H9 (cell line): ENCODE measurements around the gene GGCX. TPM values are rescaled to one million over a fixed set of nuclear protein-coding genes. Genes with fewer than 3 reads are reported as not detected.

ENCODE experiments used
- DNase-seq: peaks from one replicate; pipeline ENCODE4 v3.0.0-alpha.2; 2017
- H2AFZ ChIP-seq: one replicate; pipeline ENCODE4 v1.6.1; 2013; ENCODE audit warnings: mild to moderate bottlenecking, low read length, control low read depth, moderate library complexity
- H2AK5ac ChIP-seq: 2 replicates; pipeline ENCODE4 v1.6.1; 2013; ENCODE audit warnings: low read length, control low read depth, mixed read lengths; ENCODE audit not compliant: insufficient read length
- H2BK120ac ChIP-seq: one replicate; pipeline ENCODE4 v1.6.1; 2013; ENCODE audit warnings: low read depth, mild to moderate bottlenecking, low read length, control low read depth, inconsistent platforms; ENCODE audit not compliant: poor library complexity, severe bottlenecking
- H2BK12ac ChIP-seq: 2 replicates; pipeline ENCODE4 v1.6.1; 2013; ENCODE audit warnings: low read length, control low read depth, mixed read lengths, low read depth; ENCODE audit not compliant: insufficient read length
- H2BK15ac ChIP-seq: 2 replicates; pipeline ENCODE4 v1.6.1; 2013; ENCODE audit warnings: low read depth, low read length, control low read depth
- H2BK20ac ChIP-seq: one replicate; pipeline ENCODE4 v1.6.1; 2013; ENCODE audit warnings: low read depth, mild to moderate bottlenecking, low read length, control low read depth, inconsistent platforms; ENCODE audit not compliant: poor library complexity, severe bottlenecking
- H2BK5ac ChIP-seq: 2 replicates; pipeline ENCODE4 v1.6.1; 2013; ENCODE audit warnings: low read length, control low read depth, mixed read lengths; ENCODE audit not compliant: insufficient read length
- H3K14ac ChIP-seq: 2 replicates; pipeline ENCODE4 v1.6.1; 2013; ENCODE audit warnings: low read length, control low read depth; ENCODE audit not compliant: insufficient read depth
- H3K18ac ChIP-seq: 2 replicates; pipeline ENCODE4 v1.6.1; 2013; ENCODE audit warnings: low read depth, mild to moderate bottlenecking, mixed read lengths, low read length, control low read depth; ENCODE audit not compliant: insufficient read length
- H3K23ac ChIP-seq: 2 replicates; pipeline ENCODE4 v1.6.1; 2013; ENCODE audit warnings: low read length, control low read depth, mixed read lengths, low read depth; ENCODE audit not compliant: insufficient read length
- H3K23me2 ChIP-seq: 2 replicates; pipeline ENCODE4 v1.6.1; 2013; ENCODE audit warnings: low read depth, mild to moderate bottlenecking, mixed read lengths, low read length, control low read depth; ENCODE audit not compliant: insufficient read length, poor library complexity, severe bottlenecking
- H3K27ac ChIP-seq: 2 replicates; pipeline ENCODE4 v1.5.1; 2013; ENCODE audit warnings: low read length, control low read depth, mixed read lengths, low read depth; ENCODE audit not compliant: insufficient read length
- H3K27me3 ChIP-seq: 2 replicates; pipeline ENCODE4 v1.6.1; 2013; ENCODE audit warnings: low read length, control low read depth, inconsistent platforms; ENCODE audit not compliant: insufficient read depth
- H3K4ac ChIP-seq: 2 replicates; pipeline ENCODE4 v1.6.1; 2013; ENCODE audit warnings: low read depth, mild to moderate bottlenecking, control low read depth, inconsistent platforms, low read length, moderate library complexity
- H3K4me1 ChIP-seq: 2 replicates; pipeline ENCODE4 v1.6.1; 2013; ENCODE audit warnings: low read length, control low read depth, inconsistent platforms; ENCODE audit not compliant: insufficient read depth
- H3K4me2 ChIP-seq: 2 replicates; pipeline ENCODE4 v1.6.1; 2013; ENCODE audit warnings: low read length, control low read depth, mixed read lengths; ENCODE audit not compliant: insufficient read length, insufficient read depth
- H3K56ac ChIP-seq: 2 replicates; pipeline ENCODE4 v1.6.1; 2013; ENCODE audit warnings: low read depth, mild to moderate bottlenecking, mixed read lengths, low read length, control low read depth; ENCODE audit not compliant: insufficient read length
- H3K79me1 ChIP-seq: 2 replicates; pipeline ENCODE4 v1.6.1; 2013; ENCODE audit warnings: low read depth, mild to moderate bottlenecking, moderate library complexity, low read length, control low read depth, inconsistent platforms; ENCODE audit not compliant: insufficient read depth, poor library complexity, severe bottlenecking
- H3K79me2 ChIP-seq: 2 replicates; pipeline ENCODE4 v1.6.1; 2013; ENCODE audit warnings: low read length, control low read depth, inconsistent platforms; ENCODE audit not compliant: insufficient read depth
- H3K9ac ChIP-seq: 2 replicates; pipeline ENCODE4 v1.6.1; 2013; ENCODE audit warnings: low read length, control low read depth, mixed read lengths; ENCODE audit not compliant: insufficient read length; ENCODE audit errors: extremely low read depth
- H3K9me3 ChIP-seq: one replicate; pipeline ENCODE4 v1.6.1; 2013; ENCODE audit warnings: low read depth, low read length, inconsistent platforms; ENCODE audit not compliant: control insufficient read depth
- H3T11ph ChIP-seq: one replicate; pipeline ENCODE4 v1.6.1; 2013; ENCODE audit warnings: mild to moderate bottlenecking, low read length, control low read depth, inconsistent platforms
- H4K20me1 ChIP-seq: one replicate; pipeline ENCODE4 v1.6.1; 2013; ENCODE audit not compliant: control insufficient read depth, insufficient read length, insufficient read depth
- H4K5ac ChIP-seq: 2 replicates; pipeline ENCODE4 v1.6.1; 2013; ENCODE audit warnings: low read depth, mild to moderate bottlenecking, mixed read lengths, low read length, control low read depth; ENCODE audit not compliant: insufficient read length
- H4K8ac ChIP-seq: replicated peaks from 2 replicates; pipeline ENCODE4 v1.6.1; 2013; ENCODE audit warnings: low read length, control low read depth, mixed read lengths, low read depth; ENCODE audit not compliant: insufficient read length
- H4K91ac ChIP-seq: 2 replicates; pipeline ENCODE4 v1.6.1; 2013; ENCODE audit warnings: low read depth, mild to moderate bottlenecking, moderate library complexity, mixed read lengths, low read length, control low read depth; ENCODE audit not compliant: insufficient read length
- H3K27ac Mint-ChIP-seq, 3 experiments: 2 replicates in 2 of 3; 3 replicates in 1 of 3; pipeline ENCODE4 v1.8.0; 2020 to 2021; ENCODE audit warnings: mixed read lengths in 3 of 3, mild to moderate bottlenecking in 1 of 3, moderate library complexity in 1 of 3
- H3K27me3 Mint-ChIP-seq: 2 replicates; pipeline ENCODE4 v1.8.0; 2021; ENCODE audit warnings: low read depth, mild to moderate bottlenecking, moderate library complexity, mixed read lengths
- H3K36me3 Mint-ChIP-seq, 3 experiments: 2 replicates in 2 of 3; 3 replicates in 1 of 3; pipeline ENCODE4 v1.8.0; 2020 to 2021; ENCODE audit warnings: low read depth in 3 of 3, mixed read lengths in 3 of 3; ENCODE audit not compliant: insufficient read depth in 1 of 3
- H3K4me1 Mint-ChIP-seq, 2 experiments: 2 replicates each; pipeline ENCODE4 v1.8.0; 2020; ENCODE audit warnings: mixed read lengths in 2 of 2
- H3K4me3 Mint-ChIP-seq, 2 experiments: 2 replicates in 1 of 2; 3 replicates in 1 of 2; pipeline ENCODE4 v1.8.0; 2020 to 2021; ENCODE audit warnings: mild to moderate bottlenecking in 2 of 2, mixed read lengths in 2 of 2, moderate library complexity in 1 of 2
- H3K9me3 Mint-ChIP-seq, 2 experiments: 2 replicates in 1 of 2; 3 replicates in 1 of 2; pipeline ENCODE4 v1.8.0; 2020; ENCODE audit warnings: mild to moderate bottlenecking in 2 of 2, mixed read lengths in 2 of 2, moderate library complexity in 1 of 2
- CTCF ChIP-seq: fragments of 200-600 bp; sonication (generic); conservative IDR thresholded peaks from 3 replicates; pipeline ENCODE4 v1.8.0; 2021; ENCODE audit warnings: antibody characterized with exemption, mild to moderate bottlenecking
- WGBS: extraction: QIAGEN DNeasy Blood & Tissue Kit; methylation state at CpG from one replicate; pipeline ENCODE4 v1.1.7; 2013; ENCODE audit warnings: missing lambda C conversion rate, low lambda C conversion rate, mixed read lengths; ENCODE audit not compliant: insufficient read length; ENCODE audit errors: extremely low coverage; 5-methylcytosine and 5-hydroxymethylcytosine counted together
- total RNA-seq: library from RNA; stranded (reverse); gene quantifications from 2 replicates; pipeline ENCODE4 v1.2.1, GENCODE V29; 2021

GGCX gene
- total RNA-seq, 1 experiment from 2014 or later = 32.9 TPM

- Mint-ChIP-seq H3K36me3 (peaks cover 0 to 24% (median 21%) of the 10 kb centered on the region in 3 experiments; a peak in 5 of 7 replicates), H3K4me3 (peak overlapping the region; percentile 99; a peak in 3 of 5 replicates), H3K9me3 (no peaks in the 10 kb centered on the region), H3K4me1 (peaks cover 22% of the 10 kb centered on the region in 2 experiments), H3K27me3 (peaks cover 3% of the 10 kb centered on the region), H3K27ac (no peak overlapping the region)
- Histone ChIP-seq H3T11ph (no peak overlapping the region), H3K4me1 (no peaks in the 10 kb centered on the region), H2BK5ac (no peak overlapping the region), H3K23me2 (peaks cover 9% of the 10 kb centered on the region), H2BK120ac (no peak overlapping the region), H2BK15ac (no peak overlapping the region), H3K9ac (no peak overlapping the region), H4K5ac (no peak overlapping the region), H3K23ac (no peak overlapping the region), H3K14ac (no peak overlapping the region), H2BK20ac (no peak overlapping the region), H3K4ac (no peak overlapping the region), H3K9me3 (no peaks in the 10 kb centered on the region), H2BK12ac (no peak overlapping the region), H3K27me3 (no peaks in the 10 kb centered on the region), H3K27ac (no peak overlapping the region), H3K79me1 (no peaks in the 10 kb centered on the region), H4K91ac (no peak overlapping the region), H3K4me2 (no peak overlapping the region), H4K8ac (no peak overlapping the region), H4K20me1 (no peaks in the 10 kb centered on the region), H3K18ac (no peak overlapping the region), H2AFZ (no peak overlapping the region), H3K79me2 (no peaks in the 10 kb centered on the region), H2AK5ac (no peak overlapping the region), H3K56ac (no peak overlapping the region)
- no peak for DNase-seq
- WGBS = no CpG with 5 or more reads among the region's 5 CpGs
- TF ChIP-seq CTCF = no peak
Observed at GRCh38 chr2:85597241-85597640, 35.9 kb upstream of the GGCX start.
